ENCODE data around the gene HPSE2.
"Not testable (repeated sequence)": the region's sequence is repeated elsewhere in the genome, so short reads cannot be mapped to it uniquely, and the experiment has no call there.

DNA sequence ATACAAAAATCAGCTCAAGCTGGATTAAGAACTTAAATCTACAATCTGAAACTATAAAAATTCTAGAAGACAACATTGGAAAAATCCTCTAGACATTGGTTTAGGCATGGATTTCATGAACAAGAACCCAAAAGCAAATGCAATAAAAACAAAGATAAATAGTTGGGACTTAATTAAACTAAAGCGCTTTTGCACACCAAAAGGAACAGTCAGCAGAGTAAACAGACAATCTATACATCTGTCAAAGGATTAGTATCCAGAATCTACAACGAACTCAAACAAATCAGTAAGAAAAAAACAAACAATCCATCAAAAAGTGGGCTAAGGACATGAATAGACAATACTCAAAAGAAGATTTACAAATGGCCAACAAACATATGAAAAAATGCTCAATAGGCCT lies 733.1 kb downstream of the HPSE2 start:
- not testable (repeated sequence) for TF ChIP-seq ZFP30 (CRISPR knock-in tag; IDR thresholded peaks at IDR 0.05); TCF4 (CRISPR knock-in tag; IDR thresholded peaks at IDR 0.05; ENCODE audit: borderline replicate concordance); SNAI2 (CRISPR knock-in tag; IDR thresholded peaks at IDR 0.05); ESRRG (CRISPR knock-in tag; IDR thresholded peaks at IDR 0.05); ZNF8 (CRISPR knock-in tag; IDR thresholded peaks at IDR 0.05); ZC3H10 (CRISPR knock-in tag; IDR thresholded peaks at IDR 0.05)
